Measurements from ENCODE around the gene PAPPA2.
"Not testable (repeated sequence)": the region's sequence is repeated elsewhere in the genome, so short reads cannot be mapped to it uniquely, and the experiment has no call there.

Gene PAPPA2

DNA sequence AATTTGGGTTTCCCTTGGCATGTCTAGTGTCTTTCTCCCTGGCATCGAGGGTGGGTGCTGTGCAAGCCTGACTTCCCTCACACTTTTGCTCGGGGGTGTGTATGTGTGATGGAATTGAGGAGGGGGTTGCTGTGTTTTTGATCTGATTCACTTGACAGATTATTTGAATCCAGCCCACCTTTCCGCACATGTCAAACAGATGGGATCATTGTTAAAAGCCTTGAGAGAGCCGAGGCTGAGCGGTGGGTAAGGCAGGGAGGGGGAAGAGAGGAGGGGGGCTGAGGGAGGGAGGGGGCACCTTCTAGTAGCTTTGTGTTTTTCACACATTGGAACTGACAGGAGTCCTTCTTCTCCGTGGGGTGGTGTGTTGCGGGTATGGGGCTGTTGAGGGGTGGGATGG, 90.0 kb downstream of the PAPPA2 start:
- H3K9me3 Mint-ChIP-seq, result no peaks in the 10 kb centered on the region
- H3K27ac Mint-ChIP-seq, result no peak overlapping the region
- H3K27me3 Mint-ChIP-seq, result peaks cover 16% of the 10 kb centered on the region
- CTCF ChIA-PET, result no interaction called here
- H3K36me3 Mint-ChIP-seq, result no peaks in the 10 kb centered on the region
- no peak overlapping the region for H3K4me3 Mint-ChIP-seq
- no peak for DNase-seq
- no peaks in the 10 kb centered on the region for H3K4me1 Mint-ChIP-seq

DNA sequence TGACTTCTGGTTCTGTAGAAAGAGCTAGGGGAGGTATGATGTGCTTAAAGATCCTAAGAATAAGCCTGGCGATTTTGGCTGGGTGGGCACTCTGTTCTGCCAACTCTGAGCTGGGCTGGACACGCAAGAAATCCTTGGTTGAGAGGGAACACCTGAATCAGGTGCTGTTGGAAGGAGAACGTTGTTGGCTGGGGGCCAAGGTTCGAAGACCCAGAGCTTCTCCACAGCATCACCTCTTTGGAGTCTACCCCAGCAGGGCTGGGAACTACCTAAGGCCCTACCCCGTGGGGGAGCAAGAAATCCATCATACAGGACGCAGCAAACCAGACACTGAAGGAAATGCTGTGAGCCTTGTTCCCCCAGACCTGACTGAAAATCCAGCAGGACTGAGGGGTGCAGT, 93.3 kb downstream of the PAPPA2 start:
- Mint-ChIP-seq H3K4me3 (no peak overlapping the region), H3K27me3 (peaks cover 16% of the 10 kb centered on the region), H3K9me3 (no peaks in the 10 kb centered on the region), H3K4me1 (no peaks in the 10 kb centered on the region), H3K27ac (no peak overlapping the region), H3K36me3 (no peaks in the 10 kb centered on the region)
- DNase-seq, result no peak
- CTCF ChIA-PET, result no interaction called here

DNA sequence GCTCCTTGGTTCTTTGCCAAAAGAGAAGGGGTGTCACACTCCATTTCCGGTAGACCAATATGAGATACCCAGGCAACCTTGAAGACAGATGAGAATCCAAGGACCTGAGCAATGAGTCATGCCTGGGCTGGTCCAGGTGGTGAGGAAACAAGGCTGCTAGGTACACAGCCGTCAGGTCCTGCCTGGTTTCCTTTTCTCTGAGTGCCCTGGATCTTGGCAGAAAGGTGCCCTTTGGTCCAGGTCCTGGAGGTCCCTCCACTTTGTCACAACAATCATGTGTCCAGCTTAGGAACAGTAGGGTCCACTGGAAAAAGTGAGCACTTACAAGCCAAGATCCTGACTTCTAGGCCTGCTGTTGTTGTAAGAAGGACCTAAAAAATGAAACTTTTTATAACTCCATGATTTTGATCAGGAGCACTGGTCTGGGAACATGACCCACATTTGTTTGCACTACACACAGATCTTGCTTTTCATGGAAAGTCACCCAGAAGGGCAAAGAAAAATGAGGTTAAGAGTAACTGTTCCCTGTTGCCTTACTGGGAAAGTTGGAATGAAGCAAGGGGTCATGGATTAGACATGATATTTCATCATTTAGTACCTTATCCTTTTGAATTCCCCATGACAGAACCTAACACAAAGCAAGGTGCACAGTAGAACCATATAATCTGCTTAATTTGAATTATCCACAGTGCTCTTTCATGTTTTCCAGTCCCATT, 94.7 kb downstream of the PAPPA2 start:
- no peak for DNase-seq
- peaks cover 10% of the 10 kb centered on the region for H3K27me3 Mint-ChIP-seq
- no peaks in the 10 kb centered on the region for H3K9me3 Mint-ChIP-seq
- no peaks in the 10 kb centered on the region for H3K36me3 Mint-ChIP-seq
- no peak overlapping the region for H3K27ac Mint-ChIP-seq
- CTCF ChIA-PET, result no interaction called here
- H3K4me3 Mint-ChIP-seq, result no peak overlapping the region
- H3K4me1 Mint-ChIP-seq, result no peaks in the 10 kb centered on the region

DNA sequence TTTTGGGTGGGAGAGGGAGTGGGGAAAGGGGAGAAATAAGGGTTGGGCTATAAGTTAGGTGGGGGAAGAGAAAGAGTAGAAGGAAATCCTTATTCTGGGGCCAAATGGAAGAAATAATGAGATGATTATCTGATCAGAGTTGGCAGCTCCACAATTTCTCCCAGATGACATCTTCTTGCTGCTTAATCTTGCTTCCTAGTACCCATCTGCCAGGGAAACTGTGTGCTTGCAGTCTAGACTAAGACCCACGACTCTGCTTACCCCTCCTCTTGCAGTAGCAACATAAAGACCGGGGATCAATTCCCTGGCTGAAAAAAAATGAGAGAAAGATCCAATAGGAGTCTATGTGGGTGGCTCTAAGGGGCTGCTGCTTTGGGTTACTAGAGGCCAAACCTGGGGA, 95.6 kb downstream of the PAPPA2 start:
- no peak for DNase-seq
- CTCF ChIA-PET, result interaction anchor here (1.2 kb wide), 1 partner anchor 36 kb away, joined by 3 read pairs; no protein-coding TSS in a partner anchor
- no peaks in the 10 kb centered on the region for H3K9me3 Mint-ChIP-seq
- H3K4me3 Mint-ChIP-seq, result no peak overlapping the region
- H3K36me3 Mint-ChIP-seq, result no peaks in the 10 kb centered on the region
- H3K4me1 Mint-ChIP-seq, result no peaks in the 10 kb centered on the region
- no peak overlapping the region for H3K27ac Mint-ChIP-seq
- peaks cover 4% of the 10 kb centered on the region for H3K27me3 Mint-ChIP-seq

DNA sequence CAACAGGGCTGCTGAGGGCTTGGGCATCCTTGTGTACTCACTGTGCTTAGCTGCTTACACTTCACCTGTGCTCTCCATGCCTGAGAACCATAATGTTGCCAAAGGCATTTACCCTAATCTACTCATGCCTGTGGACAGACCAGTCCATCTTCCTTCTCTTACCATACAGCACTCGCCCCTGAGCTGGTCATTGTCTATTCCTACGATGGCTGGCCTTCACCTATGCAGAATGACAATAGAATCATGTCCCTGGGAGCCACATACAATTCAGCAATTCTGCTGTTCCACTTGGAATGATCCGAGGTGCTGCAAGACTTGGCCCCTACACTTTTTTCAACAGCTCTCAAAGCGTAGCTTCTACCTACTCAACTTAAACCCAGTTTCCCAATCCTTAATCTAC, 96.5 kb downstream of the PAPPA2 start:
- Mint-ChIP-seq H3K9me3 (no peaks in the 10 kb centered on the region), H3K27ac (no peak overlapping the region), H3K27me3 (no peaks in the 10 kb centered on the region), H3K36me3 (no peaks in the 10 kb centered on the region), H3K4me3 (no peak overlapping the region), H3K4me1 (no peaks in the 10 kb centered on the region)
- CTCF ChIA-PET, result interaction anchor here (0.5 to 3.3 kb wide), 10 partner anchors 18 to 321 kb away, joined by 3 to 34 read pairs (median 3); no protein-coding TSS in a partner anchor
- no peak for DNase-seq

DNA sequence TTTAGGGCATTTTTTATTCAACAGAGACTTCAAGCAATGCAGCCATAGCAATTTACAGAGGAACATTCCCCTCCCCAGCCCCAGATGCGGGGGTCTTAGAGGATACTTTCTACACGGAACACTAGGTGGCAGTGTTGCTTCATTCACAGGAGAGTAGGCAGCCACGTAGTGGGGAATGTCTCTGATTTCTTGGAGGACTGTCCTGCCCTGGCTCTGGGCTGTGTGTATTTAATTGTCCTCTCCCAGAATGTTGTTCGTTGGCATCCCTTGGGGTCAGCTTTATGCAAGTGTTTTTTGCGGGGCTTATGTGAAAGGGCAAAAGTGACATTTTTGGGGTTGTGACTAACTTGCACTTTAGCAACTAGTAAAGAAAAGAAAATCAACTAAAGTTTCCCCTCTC, 96.9 kb downstream of the PAPPA2 start:
- Mint-ChIP-seq H3K27ac (no peak overlapping the region), H3K9me3 (no peaks in the 10 kb centered on the region), H3K4me3 (no peak overlapping the region), H3K4me1 (no peaks in the 10 kb centered on the region), H3K36me3 (no peaks in the 10 kb centered on the region), H3K27me3 (no peaks in the 10 kb centered on the region)
- peak; percentile 33 for DNase-seq
- CTCF ChIA-PET, result interaction anchor here (0.9 to 3.3 kb wide), 12 partner anchors 11 to 321 kb away, joined by 3 to 34 read pairs (median 3); no protein-coding TSS in a partner anchor

DNA sequence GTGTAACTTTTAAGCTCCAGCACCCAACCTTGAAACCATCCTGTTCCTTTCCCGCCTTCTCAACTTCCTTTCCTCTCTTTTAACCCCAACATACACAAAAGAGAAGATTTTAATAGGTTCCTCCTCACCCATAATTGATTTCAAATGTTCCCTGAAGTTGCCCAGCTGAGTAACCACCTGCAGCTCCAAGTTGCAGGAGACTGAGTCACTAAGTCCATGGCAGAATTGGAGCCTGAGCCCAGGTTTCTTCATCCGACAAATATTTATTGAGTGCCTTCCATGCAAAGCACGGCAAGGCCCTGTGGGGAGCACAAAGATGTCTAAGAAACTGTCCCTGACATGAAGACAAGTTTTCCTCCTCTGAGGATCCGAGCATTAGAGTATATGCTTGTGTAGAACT, 97.7 kb downstream of the PAPPA2 start:
- no peak overlapping the region for H3K27ac Mint-ChIP-seq

DNA sequence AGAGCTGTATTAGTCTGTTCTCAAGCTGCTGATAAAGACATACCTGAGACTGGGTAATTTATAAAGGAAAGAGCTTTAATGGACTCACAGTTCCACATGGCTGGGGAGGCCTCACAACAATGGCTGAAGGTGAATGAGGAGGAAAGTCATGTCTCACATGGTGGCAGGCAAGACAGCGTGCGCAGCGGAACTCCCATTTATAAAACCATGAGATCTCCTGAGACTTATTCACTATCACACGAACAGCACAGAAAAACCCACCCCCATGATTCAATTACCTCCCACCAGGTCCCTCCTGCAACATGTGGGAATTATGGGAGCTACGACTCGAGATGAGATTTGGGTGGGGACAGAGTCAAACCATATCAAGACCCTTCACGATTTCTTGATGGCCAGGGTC, 98.8 kb downstream of the PAPPA2 start:
- not testable (repeated sequence) for DNase-seq, H3K4me1 Mint-ChIP-seq, H3K27me3 Mint-ChIP-seq, H3K4me3 Mint-ChIP-seq, H3K36me3 Mint-ChIP-seq, H3K9me3 Mint-ChIP-seq, H3K27ac Mint-ChIP-seq
- CTCF ChIA-PET, result interaction anchor here (0.7 to 3.3 kb wide), 2 partner anchors 24 to 130 kb away, joined by 3 to 34 read pairs; no protein-coding TSS in a partner anchor

More for the DNA sequence above, 97.7 kb downstream of the PAPPA2 start:
- DNase-seq, result no peak
- CTCF ChIA-PET, result interaction anchor here (0.6 to 3.3 kb wide), 12 partner anchors 12 to 597 kb away, joined by 3 to 34 read pairs (median 4); no protein-coding TSS in a partner anchor
- no peaks in the 10 kb centered on the region for H3K36me3 Mint-ChIP-seq
- H3K4me3 Mint-ChIP-seq, result no peak overlapping the region
- H3K4me1 Mint-ChIP-seq, result no peaks in the 10 kb centered on the region
- H3K27me3 Mint-ChIP-seq, result no peaks in the 10 kb centered on the region
- H3K9me3 Mint-ChIP-seq, result no peaks in the 10 kb centered on the region

DNA sequence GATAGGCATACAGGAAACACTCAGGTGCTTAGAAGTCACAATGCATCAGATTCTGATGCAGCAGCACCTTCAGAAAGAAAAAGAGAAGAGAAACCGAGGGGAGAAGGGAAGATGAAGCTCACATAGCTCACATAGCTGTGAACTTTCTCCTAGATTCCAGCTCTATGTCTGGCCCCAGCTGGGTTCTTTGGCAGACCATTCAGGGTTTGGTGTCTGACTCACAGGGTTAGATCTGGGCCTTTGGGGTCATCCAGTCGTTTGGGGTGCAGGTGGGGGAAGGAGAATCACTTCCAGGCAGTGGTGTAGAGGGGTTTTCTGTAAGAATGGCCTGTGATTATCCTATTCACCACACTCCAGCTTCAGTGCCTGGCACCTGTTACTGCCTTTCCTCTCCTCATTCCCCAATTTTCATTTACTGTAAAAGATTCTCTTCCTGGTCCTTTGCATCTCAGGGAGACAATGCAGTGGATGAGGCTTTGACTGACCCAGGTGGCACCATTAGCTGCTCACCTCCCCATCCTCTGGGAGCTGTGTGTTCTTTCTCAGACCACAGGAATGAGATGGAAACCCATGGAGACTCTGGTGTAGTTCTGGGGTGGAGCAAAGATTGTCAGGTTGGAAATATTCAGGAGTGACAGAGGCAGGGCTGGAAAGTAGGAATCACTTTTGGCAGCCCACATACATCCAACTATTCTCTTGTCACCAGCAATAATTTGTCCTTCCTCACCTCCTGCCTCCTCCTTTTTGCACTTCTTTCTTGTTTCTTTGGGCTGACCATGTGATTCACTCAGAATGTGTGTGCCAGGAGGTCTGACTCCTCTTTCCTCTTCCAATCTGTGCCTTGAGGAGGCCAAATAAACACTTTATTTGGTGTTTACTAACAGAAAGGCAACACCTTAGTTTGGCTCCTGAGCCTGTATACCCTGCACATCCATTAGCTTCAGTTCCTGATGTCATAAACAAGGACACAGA, 103.3 kb downstream of the PAPPA2 start:
- no peak overlapping the region for H3K4me3 Mint-ChIP-seq
- DNase-seq, result no peak
- CTCF ChIA-PET, result no interaction called here

DNA sequence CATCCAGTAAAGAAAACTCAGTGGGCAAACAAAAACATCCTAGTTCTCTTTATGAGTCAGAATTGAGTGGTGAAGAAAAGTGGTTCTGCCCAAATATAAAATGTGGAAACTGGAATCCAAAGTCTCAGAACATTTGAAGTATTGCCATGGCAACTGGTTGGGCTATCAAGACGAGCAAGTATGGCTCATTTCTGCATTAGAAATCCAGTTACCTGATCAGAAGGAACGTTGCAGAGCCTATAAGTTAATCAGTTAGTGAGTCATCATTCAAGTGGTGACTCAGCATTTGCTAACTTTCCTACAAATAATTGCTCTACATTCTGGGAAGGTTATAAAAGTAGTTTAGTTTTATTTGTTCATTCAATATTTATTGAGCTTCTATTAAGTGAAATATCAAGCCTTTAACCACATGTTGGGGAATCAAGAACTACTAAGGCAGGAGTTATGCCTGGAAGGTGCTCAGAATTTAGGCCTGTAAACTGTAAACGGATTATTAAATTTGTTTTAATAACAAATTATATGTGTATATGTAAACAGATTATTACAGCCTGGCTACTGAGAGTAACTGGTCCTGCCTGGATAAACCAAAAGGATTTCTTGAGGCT, 104.3 kb downstream of the PAPPA2 start:
- CTCF ChIA-PET, result no interaction called here
- no peak overlapping the region for H3K27ac Mint-ChIP-seq
- H3K36me3 Mint-ChIP-seq, result no peaks in the 10 kb centered on the region
- no peaks in the 10 kb centered on the region for H3K27me3 Mint-ChIP-seq
- no peaks in the 10 kb centered on the region for H3K4me1 Mint-ChIP-seq
- no peaks in the 10 kb centered on the region for H3K9me3 Mint-ChIP-seq
- no peak overlapping the region for H3K4me3 Mint-ChIP-seq
- no peak for DNase-seq

More for the DNA sequence above, 103.3 kb downstream of the PAPPA2 start:
- H3K9me3 Mint-ChIP-seq, result no peaks in the 10 kb centered on the region
- H3K4me1 Mint-ChIP-seq, result no peaks in the 10 kb centered on the region
- no peaks in the 10 kb centered on the region for H3K36me3 Mint-ChIP-seq
- no peaks in the 10 kb centered on the region for H3K27me3 Mint-ChIP-seq
- H3K27ac Mint-ChIP-seq, result no peak overlapping the region

DNA sequence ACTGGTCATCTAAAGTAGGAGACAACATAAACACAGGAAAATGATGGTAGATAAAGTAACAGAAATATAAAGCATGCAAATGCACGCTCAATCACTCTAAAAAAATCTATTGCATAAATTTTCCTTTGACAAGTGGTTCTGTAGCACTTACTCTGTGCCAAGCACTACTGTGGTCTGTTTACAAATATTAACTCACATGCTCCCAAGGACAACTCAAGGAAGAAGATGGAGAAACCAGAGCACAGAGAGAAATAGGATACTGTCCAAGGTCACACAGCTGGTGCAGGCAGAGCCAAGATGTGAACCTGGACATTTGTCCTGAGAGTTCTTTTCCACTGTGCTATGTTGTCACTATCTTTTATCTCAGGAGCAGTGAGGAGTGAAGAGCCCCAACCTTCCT, 105.2 kb downstream of the PAPPA2 start:
- Mint-ChIP-seq H3K4me3 (no peak overlapping the region), H3K27me3 (no peaks in the 10 kb centered on the region), H3K9me3 (no peaks in the 10 kb centered on the region), H3K27ac (no peak overlapping the region), H3K4me1 (no peaks in the 10 kb centered on the region), H3K36me3 (no peaks in the 10 kb centered on the region)
- no peak for DNase-seq
- CTCF ChIA-PET, result no interaction called here

DNA sequence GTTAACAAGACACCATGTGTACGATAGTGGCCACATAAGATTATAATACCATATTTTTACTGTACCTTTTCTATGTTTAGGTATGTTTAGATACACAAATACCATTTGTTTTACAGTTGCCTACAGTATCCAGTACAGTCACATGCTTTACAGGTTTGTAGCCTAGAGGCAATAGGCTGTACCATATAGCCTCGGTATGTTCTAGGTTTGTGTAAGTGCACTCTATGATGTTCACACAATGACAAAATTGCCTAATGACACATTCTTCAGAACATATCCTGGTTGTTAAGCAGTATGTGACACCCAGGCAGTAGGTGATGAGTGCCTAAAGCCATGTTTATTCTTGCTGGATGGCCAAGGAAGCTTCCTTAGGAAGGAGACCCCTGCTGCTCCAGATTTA, 111.8 kb downstream of the PAPPA2 start:
- DNase-seq, result no peak
- Mint-ChIP-seq H3K36me3 (no peaks in the 10 kb centered on the region), H3K27ac (no peak overlapping the region), H3K9me3 (no peaks in the 10 kb centered on the region), H3K4me3 (no peak overlapping the region), H3K4me1 (no peaks in the 10 kb centered on the region), H3K27me3 (no peaks in the 10 kb centered on the region)
- CTCF ChIA-PET, result no interaction called here

DNA sequence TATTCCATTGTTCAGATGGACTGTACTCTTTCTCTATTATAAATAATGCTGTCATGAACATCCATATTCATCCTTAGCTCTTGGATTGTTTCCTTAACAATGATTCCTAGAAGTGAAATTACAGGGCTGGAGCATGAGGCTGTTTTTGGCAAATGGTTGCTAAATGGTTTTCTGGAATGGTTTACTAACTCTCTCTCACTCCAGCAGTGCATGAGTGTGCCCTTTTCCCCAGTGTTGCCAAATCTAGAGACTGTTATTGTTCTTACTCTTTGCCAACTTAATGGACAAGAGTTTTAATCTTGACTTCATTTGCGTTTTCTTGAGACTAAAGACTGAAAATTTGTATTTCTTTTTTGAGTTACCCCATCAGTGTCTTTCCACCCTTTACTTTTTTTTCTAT, 113.0 kb downstream of the PAPPA2 start:
- Mint-ChIP-seq H3K4me1 (no peaks in the 10 kb centered on the region), H3K4me3 (no peak overlapping the region), H3K36me3 (no peaks in the 10 kb centered on the region), H3K27ac (no peak overlapping the region), H3K27me3 (no peaks in the 10 kb centered on the region), H3K9me3 (no peaks in the 10 kb centered on the region)
- no peak for DNase-seq
- CTCF ChIA-PET, result no interaction called here

DNA sequence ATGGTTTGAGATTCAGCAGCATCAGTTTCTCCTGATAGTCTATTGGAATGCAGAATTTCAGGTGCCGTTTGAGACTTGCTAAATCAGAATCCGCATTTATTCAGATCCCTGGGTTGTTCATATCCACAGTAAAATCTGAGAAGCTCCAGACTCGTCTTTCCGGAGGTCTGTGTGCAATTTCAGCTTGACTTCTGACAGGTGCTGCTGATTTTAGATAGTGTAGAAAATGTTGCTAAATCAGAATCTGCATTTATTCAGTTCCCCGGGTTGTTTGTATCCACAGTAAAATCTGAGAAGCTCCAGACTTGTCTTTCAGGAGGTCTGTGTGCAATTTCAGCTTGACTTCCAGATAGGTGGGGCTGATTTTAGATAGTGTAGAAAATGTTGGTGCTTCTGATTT, 113.7 kb downstream of the PAPPA2 start:
- Mint-ChIP-seq H3K36me3 (no peaks in the 10 kb centered on the region), H3K4me1 (no peaks in the 10 kb centered on the region), H3K4me3 (no peak overlapping the region), H3K9me3 (no peaks in the 10 kb centered on the region), H3K27ac (no peak overlapping the region), H3K27me3 (no peaks in the 10 kb centered on the region)
- CTCF ChIA-PET, result no interaction called here
- DNase-seq, result no peak
